GM18499 (cell line): ENCODE data around the gene IKZF4.

ENCODE experiments used
- ATAC-seq: cut with Tn5 transposase; IDR thresholded peaks from one replicate; pipeline ENCODE4 v1.9.1; 2021; ENCODE audit warnings: moderate number of reproducible peaks; ENCODE audit not compliant: insufficient read depth, unreplicated experiment

Gene IKZF4

DNA sequence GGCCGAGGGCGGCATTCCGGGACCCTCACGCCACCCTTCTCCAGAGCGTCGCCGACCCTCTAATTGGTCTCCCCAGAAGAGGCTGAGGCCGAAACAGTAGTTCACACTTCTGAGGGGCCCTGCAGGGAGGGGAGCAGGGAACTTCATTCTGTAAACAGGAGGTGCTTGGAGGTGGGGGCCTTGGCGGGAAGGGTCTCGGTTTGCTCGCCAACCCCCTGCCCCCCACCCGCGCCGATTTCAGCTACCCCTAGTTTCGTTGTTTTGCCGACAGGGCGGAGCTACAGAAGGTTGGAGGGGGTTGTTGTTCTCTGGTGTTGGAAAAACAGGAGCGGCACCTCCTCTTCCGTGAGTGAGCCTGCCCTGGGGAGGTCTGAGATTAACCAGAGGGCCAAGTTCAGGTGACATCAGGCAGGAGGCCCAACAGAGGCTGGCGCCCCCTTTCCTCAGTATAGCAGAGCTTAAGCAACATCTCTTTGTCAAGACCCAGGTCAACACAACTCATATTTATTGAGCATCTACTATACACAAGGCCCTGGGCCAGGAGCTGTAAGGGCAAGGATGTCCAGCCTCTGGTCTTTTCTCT lies 59.8 kb downstream of the IKZF4 start:
- no peak for ATAC-seq

DNA sequence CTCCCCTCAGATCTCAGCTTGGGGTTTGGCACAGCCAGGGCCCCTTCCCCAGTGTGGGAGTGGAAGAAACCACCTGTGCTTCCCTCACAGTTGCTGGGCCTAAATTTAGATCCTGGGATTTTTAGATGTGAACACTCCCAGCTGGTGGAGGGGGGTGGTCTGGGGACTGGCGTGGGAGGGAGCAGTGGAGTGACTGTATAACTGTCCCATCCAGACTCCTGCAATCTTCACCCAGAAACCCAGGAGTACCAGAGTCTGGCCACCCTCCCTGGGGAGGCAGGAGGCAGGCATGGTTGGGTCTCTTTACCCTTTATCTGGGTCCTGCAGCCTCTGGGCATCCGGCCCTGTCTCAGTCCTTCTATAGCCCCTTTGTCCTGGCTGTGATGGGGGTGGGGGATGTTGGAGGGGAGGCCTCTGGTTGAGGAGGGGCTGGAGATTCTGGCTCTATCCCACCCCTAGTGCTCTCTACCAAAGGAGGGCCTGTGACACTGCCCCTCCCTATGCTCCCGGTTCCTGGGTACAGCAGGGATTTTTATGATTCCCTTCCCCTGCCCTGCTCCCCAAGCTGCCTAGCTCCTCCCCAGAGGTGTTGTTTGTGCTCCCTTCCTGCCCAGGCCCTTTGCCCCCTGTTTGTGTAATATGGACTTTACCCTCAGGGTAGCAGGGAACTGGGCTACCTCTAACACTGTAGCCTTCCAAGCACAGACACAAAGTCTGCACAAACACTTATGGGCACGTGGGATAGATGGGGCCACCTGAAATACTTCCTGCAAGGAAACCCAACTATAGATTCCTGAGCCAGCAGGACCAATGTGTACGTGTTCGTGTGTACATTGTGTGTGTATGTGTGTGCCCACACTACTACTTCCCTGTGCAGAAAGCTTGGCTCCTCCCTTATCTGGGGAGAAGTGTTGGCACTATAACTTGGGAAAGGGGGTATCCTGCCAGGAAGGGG lies 60.8 kb downstream of the IKZF4 start:
- no peak for ATAC-seq

DNA sequence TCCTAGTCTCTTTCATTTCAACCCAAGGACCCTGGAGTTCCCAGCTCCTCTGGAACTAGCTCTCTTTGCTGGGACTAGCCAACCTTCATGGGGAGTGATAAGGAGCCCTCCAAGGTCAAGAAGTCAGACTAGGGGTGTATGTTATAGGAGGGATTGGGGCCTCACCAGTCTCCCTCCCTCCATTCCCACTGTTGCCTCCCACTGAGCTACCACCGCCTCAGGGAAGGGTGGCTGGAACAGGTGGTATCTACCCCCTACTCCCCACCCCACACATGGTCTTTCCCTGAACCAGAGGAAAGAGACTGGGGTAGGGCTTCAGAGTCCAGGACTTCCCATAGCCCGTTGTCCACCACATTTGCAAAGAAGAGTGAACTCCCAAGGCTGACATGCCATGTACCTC lies 61.5 kb downstream of the IKZF4 start:
- ATAC-seq, result no peak

DNA sequence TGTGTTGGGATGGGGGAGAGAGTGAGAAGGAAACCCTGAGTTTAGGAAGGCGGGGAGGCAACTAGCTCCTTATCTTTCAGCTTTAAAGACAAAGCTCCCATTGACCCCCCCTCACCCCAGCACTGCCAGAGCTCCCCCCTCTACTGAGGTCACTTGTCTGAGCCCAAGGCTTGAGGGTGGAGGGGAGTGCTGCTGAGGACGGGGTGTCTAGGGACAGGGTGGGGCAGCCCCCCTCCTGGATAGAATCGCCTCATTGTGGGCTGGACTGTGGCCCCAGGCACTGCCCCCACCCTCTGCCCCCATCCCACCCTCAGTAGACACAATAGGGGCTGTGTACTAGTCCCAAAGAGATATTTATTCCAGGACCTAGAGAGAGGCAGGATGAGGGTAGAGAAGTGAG lies 62.1 kb downstream of the IKZF4 start:
- no peak for ATAC-seq

DNA sequence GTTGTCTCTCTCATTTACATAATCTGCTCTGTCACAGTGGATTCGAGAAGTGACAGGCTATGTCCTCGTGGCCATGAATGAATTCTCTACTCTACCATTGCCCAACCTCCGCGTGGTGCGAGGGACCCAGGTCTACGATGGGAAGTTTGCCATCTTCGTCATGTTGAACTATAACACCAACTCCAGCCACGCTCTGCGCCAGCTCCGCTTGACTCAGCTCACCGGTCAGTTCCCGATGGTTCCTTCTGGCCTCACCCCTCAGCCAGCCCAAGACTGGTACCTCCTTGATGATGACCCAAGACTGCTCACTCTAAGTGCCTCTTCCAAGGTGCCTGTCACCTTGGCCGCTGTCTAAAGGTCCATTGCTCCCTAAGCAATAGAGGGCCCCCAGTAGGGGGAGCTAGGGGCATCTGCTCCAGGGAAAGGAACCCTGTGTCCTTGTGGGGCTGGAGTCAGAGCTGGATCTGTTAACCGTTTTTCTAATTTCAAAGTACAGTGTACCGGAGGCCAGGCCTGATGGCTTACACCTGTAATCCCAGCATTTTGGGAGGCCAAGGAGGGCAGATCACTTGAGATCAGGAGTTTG lies 64.2 kb downstream of the IKZF4 start:
- no peak for ATAC-seq

DNA sequence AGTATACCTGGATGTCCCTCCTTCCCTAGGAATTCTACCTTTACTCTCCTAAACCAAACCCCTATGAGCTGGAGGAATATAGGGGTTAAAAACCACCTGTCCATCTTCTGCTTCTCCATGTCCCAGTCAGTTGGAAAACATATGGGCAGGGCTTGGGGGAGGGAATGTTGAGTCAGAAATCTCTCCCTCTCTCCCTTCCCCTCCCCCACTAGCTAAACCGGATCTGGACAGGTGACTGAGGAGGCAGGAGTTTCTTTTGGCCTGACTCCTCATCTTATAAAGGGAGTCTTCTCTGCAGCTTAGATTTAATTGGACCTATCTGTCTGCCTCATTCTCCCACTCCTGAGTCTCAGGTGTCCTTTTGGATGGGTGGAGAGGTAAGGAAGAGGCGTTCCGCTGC lies 65.3 kb downstream of the IKZF4 start:
- no peak for ATAC-seq

DNA sequence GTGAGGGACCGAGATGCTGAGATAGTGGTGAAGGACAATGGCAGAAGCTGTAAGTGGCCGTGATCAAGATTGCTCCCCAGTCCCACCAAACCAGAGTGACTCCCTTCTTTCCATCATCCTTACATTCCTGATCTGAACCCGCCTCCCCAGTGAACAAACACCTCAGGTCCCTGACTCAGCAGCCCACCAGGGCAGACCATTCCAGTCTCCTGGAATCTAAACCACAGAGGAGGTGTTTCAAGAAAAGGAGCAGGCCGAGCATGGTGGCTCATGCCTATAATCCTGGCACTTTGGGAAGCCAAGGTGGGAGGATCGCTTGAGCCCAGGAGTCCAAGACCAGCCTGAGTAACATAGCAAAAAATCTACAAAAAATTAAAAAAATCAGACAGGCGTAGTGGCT lies 65.8 kb downstream of the IKZF4 start:
- ATAC-seq, result no peak

DNA sequence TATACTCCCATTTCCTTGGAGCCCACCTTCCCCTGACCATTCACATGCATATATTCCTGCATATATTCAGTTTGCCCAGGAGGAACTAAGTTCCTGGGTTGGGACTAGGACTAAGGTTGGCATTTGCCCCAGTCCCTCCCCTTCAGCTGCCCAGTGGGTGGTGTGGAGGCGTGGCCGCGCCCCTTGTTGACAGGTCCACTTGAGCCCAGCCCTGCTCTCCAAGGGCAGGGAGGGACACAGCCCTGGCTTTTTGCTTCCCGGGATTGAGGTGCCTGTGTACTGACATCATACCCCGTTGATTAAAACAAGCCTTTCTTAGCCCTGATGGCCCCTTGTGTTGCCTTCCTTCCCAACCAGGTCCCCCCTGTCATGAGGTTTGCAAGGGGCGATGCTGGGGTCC lies 66.4 kb downstream of the IKZF4 start:
- ATAC-seq, result no peak
